ENCODE results near the gene CSDE1. TPM values are rescaled to one million over a fixed set of nuclear protein-coding genes. Genes with fewer than 3 reads are reported as not detected.

CSDE1 gene
- total RNA-seq, 2 donors from 2014 or later, result 627 to 703 TPM

- H3K9me3 ChIP-seq (ENCODE audit: control insufficient read depth, low read length, poor library complexity, severe bottlenecking), result no peaks in the 10 kb centered on the region
- DNase-seq, result no peak
- Mint-ChIP-seq H3K27ac (no peak overlapping the region), H3K4me3 (no peak overlapping the region), H3K36me3 (ENCODE audit: low read depth) (peaks cover 3% of the 10 kb centered on the region), H3K4me1 (peaks cover 4% of the 10 kb centered on the region), H3K27me3 (no peaks in the 10 kb centered on the region)
- ATAC-seq, result no peak
Observed at GRCh38 chr1:114710360-114710759, 47.4 kb downstream of the CSDE1 start.

DNA sequence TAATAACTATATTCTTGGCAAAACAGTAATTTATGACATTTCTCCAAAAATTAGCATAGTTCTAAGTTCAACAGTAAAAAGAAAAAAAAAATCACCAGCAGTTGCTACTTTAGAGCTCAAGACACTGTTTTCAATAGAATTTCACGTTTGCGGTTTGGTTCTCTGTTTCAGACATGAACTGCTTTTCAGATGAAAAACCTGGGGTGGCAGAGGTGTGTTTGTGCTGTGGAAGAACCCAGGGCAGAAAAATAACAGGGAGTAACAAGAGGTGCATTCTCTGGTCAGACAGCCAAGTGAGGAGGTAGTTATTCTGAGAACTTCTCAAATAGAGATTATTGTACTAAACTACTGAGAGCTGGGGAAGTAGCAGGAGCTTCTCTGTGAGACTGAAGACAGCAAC lies 50.2 kb downstream of the CSDE1 start:
- H3K27me3 Mint-ChIP-seq, result no peaks in the 10 kb centered on the region
- H3K4me1 Mint-ChIP-seq, result no peaks in the 10 kb centered on the region
- peak overlapping the region; percentile 9 for H3K4me3 Mint-ChIP-seq
- H3K36me3 Mint-ChIP-seq (ENCODE audit: low read depth), result peaks cover 3% of the 10 kb centered on the region
- ATAC-seq (no peak), DNase-seq (no peak)
- H3K27ac Mint-ChIP-seq, result peak overlapping the region; percentile 47
- H3K9me3 ChIP-seq (ENCODE audit: control insufficient read depth, low read length, poor library complexity, severe bottlenecking), result no peaks in the 10 kb centered on the region

DNA sequence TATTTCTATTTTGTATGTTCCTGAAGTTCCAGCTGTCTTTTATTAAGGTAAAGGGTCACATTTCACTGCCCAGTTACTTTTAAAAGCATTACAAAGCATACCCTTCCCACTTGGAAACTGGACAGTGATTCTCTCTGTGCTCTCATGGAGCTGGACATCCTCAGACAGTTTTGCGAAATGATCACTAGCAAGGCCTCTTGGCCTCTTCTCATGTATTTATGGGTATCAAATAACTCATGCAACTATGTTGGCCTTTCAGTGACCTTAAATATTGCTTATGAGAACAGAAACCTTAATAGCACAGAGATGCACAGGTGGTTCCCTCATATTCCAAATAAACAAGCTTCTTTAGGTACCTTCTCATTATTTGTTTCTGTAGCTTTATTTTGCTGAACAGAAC lies 54.5 kb downstream of the CSDE1 start:
- Mint-ChIP-seq H3K27me3 (no peaks in the 10 kb centered on the region), H3K36me3 (ENCODE audit: low read depth) (peaks cover 3% of the 10 kb centered on the region), H3K4me1 (no peaks in the 10 kb centered on the region), H3K4me3 (no peak overlapping the region), H3K27ac (no peak overlapping the region)
- H3K9me3 ChIP-seq (ENCODE audit: control insufficient read depth, low read length, poor library complexity, severe bottlenecking), result no peaks in the 10 kb centered on the region
- no peak for ATAC-seq
- DNase-seq, result no peak

DNA sequence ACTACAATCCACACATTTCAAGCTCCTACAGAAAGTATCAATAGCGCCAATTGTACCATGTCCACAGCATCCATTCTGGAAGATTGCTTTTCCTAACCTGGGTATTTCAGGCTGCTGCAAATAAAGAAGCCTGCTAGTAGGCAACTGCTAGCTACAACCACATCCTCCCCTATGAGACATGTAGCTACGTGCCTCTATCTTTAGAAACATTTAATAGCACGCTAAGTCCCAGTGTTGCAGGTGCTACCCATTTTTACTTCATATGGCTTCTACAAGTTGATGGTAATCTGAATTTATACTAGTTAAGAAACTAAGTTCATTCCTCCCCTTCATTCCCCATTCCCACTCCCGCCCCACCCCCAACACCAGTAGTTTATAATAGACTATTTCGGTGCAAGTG lies 55.0 kb downstream of the CSDE1 start:
- no peaks in the 10 kb centered on the region for H3K9me3 ChIP-seq (ENCODE audit: control insufficient read depth, low read length, poor library complexity, severe bottlenecking)
- H3K27me3 Mint-ChIP-seq, result no peaks in the 10 kb centered on the region
- H3K4me1 Mint-ChIP-seq, result no peaks in the 10 kb centered on the region
- H3K36me3 Mint-ChIP-seq (ENCODE audit: low read depth), result peaks cover 3% of the 10 kb centered on the region
- no peak overlapping the region for H3K4me3 Mint-ChIP-seq
- DNase-seq, result no peak
- ATAC-seq, result no peak
- no peak overlapping the region for H3K27ac Mint-ChIP-seq

DNA sequence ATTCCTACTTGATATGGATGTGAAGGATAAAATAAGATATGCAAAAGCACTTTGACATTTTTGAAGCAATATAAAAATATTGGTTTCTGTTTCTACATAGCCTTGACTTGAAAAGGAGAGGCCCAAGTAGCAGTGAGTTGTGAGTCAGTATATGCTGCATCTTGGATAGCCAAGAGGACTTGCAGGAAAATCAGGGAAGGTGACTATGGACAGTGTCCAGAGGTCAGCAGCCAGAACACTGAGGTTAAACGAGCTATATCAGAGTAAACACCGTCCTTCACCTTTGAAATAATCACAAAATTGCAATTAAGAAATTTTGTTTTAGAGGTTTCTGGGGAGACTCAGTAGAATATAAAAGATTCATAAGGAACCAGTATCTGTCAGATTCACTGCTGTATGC lies 55.9 kb downstream of the CSDE1 start:
- Mint-ChIP-seq H3K4me1 (no peaks in the 10 kb centered on the region), H3K4me3 (no peak overlapping the region), H3K36me3 (ENCODE audit: low read depth) (no peaks in the 10 kb centered on the region), H3K27ac (no peak overlapping the region), H3K27me3 (peaks cover 7% of the 10 kb centered on the region)
- DNase-seq (no peak), ATAC-seq (no peak)
- no peaks in the 10 kb centered on the region for H3K9me3 ChIP-seq (ENCODE audit: control insufficient read depth, low read length, poor library complexity, severe bottlenecking)

DNA sequence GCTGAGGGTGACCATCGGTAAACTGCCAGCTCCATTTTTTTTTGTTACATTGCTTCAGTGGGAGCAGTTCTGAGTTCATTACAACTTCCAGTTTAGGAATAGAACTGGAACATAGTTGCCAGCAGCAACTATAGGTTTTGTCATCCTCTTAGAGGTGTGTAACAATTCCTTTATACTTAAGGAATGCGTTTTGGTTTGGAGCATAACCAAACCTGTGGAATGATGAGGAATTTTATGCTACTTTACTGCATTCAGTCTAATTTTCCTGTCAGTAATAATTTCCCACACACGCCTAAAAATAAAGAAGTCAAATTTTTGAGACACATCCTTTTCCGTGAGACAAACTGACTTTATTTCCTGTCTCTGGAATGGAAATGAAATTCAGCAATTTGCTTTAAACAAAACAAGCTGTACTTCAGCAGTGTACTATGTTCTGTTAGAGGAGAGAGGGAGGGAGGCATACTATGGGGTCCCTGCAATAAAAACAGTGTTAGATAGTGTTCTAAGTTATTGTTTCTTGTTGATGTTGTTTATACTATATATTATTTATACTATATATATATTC lies 57.7 kb downstream of the CSDE1 start:
- ATAC-seq (no peak), DNase-seq (no peak)
- Mint-ChIP-seq H3K36me3 (ENCODE audit: low read depth) (no peaks in the 10 kb centered on the region), H3K4me3 (no peak overlapping the region), H3K4me1 (no peaks in the 10 kb centered on the region), H3K27me3 (peaks cover 9% of the 10 kb centered on the region), H3K27ac (no peak overlapping the region)
- H3K9me3 ChIP-seq (ENCODE audit: control insufficient read depth, low read length, poor library complexity, severe bottlenecking), result no peaks in the 10 kb centered on the region

- Mint-ChIP-seq H3K4me1 (no peaks in the 10 kb centered on the region), H3K4me3 (no peak overlapping the region), H3K36me3 (ENCODE audit: low read depth) (no peaks in the 10 kb centered on the region), H3K27ac (no peak overlapping the region), H3K27me3 (peaks cover 9% of the 10 kb centered on the region)
- no peak for ATAC-seq
- H3K9me3 ChIP-seq (ENCODE audit: control insufficient read depth, low read length, poor library complexity, severe bottlenecking), result no peaks in the 10 kb centered on the region
- no peak for DNase-seq
Observed at GRCh38 chr1:114696810-114697209, 61.0 kb downstream of the CSDE1 start.

GRCh38 chr1:114695430-114696058 lies 62.2 kb downstream of the CSDE1 start, which contains the start of gene AMPD1:
AMPD1 (minus strand) TSS chr1:114695546; CDS start chr1:114695471, 75 bp downstream.
- Mint-ChIP-seq H3K36me3 (ENCODE audit: low read depth) (no peaks in the 10 kb centered on the region), H3K27ac (no peak within 1 kb of the TSS), H3K4me1 (no peaks in the 10 kb centered on the region), H3K4me3 (no peak within 1 kb of the TSS), H3K27me3 (peaks cover 18% of the 10 kb centered on the region)
- DNase-seq, result no peak
- no peak for ATAC-seq
- H3K9me3 ChIP-seq (ENCODE audit: control insufficient read depth, low read length, poor library complexity, severe bottlenecking), result no peaks in the 10 kb centered on the region

- ATAC-seq, result no peak
- no peak for DNase-seq
- Mint-ChIP-seq H3K27me3 (peaks cover 23% of the 10 kb centered on the region), H3K4me1 (no peaks in the 10 kb centered on the region), H3K4me3 (no peak overlapping the region), H3K27ac (no peak overlapping the region), H3K36me3 (ENCODE audit: low read depth) (no peaks in the 10 kb centered on the region)
- no peaks in the 10 kb centered on the region for H3K9me3 ChIP-seq (ENCODE audit: control insufficient read depth, low read length, poor library complexity, severe bottlenecking)
Observed at GRCh38 chr1:114694540-114695310, 63.1 kb downstream of the CSDE1 start.

DNA sequence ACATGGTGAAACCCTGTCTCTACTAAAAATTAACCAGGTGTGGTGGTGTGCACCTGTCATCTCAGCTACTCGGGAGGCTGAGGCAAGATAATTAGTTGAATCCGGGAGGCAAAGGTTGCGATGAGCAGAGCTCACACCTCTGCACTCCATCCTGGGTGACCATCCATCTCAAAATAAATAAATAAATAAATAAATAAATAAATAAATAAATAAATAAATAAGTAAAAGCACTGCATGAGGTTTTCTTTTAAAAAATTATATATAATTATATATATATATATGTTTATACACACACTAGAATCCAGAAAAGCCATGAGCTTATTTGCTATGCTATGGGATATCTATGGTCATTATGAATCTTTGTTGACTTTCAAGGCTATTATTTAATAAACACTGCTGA lies 64.8 kb downstream of the CSDE1 start:
- H3K27ac Mint-ChIP-seq, result no peak overlapping the region
- peaks cover 40% of the 10 kb centered on the region for H3K27me3 Mint-ChIP-seq
- no peak overlapping the region for H3K4me3 Mint-ChIP-seq
- H3K36me3 Mint-ChIP-seq (ENCODE audit: low read depth), result no peaks in the 10 kb centered on the region
- ATAC-seq, result no peak
- no peak for DNase-seq
- no peaks in the 10 kb centered on the region for H3K9me3 ChIP-seq (ENCODE audit: control insufficient read depth, low read length, poor library complexity, severe bottlenecking)
- no peaks in the 10 kb centered on the region for H3K4me1 Mint-ChIP-seq

DNA sequence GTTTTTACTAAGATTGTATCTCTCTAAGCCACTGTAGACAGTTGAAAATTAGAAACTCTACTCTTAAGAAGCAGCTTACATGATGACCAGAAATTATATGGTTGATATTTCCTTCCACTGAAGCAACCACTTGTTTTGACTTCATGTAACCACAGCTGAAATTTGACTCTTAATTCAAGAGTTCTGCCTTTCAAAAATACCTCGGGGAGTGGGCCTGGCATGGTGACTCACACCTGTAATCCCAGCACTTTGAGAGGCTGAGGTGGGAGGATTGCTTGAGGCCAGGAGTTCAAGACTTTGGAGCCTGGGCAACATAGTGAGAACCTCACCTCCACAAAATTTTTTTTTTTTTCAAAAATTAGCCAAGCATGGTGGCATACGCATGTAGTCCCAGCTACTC lies 66.7 kb downstream of the CSDE1 start:
- H3K27ac Mint-ChIP-seq, result no peak overlapping the region
- H3K9me3 ChIP-seq (ENCODE audit: control insufficient read depth, low read length, poor library complexity, severe bottlenecking), result no peaks in the 10 kb centered on the region
- no peaks in the 10 kb centered on the region for H3K4me1 Mint-ChIP-seq
- DNase-seq, result no peak
- no peak overlapping the region for H3K4me3 Mint-ChIP-seq
- H3K36me3 Mint-ChIP-seq (ENCODE audit: low read depth), result no peaks in the 10 kb centered on the region
- ATAC-seq, result no peak
- peaks cover 50% of the 10 kb centered on the region for H3K27me3 Mint-ChIP-seq

DNA sequence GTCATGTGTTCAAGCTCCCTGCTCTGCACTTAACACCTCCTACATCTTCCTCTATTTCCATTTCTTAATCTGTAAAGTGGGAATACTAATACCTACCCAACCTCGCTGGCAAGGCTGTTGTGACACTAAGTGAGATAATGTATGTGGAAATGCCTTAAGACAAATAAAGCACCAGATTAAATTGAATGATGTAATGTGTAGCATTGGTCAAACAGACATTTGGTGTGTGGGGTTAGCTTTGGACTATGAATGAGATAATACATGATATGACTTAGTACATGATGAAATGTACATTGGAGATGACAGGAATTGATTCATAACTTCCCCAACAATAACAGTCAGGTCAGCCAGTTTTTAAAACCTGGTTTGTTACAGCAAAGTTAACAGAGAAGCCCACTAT lies 67.6 kb downstream of the CSDE1 start:
- H3K9me3 ChIP-seq (ENCODE audit: control insufficient read depth, low read length, poor library complexity, severe bottlenecking), result no peaks in the 10 kb centered on the region
- Mint-ChIP-seq H3K27me3 (peaks cover 60% of the 10 kb centered on the region), H3K4me3 (no peak overlapping the region), H3K4me1 (no peaks in the 10 kb centered on the region), H3K36me3 (ENCODE audit: low read depth) (no peaks in the 10 kb centered on the region), H3K27ac (no peak overlapping the region)
- DNase-seq (no peak), ATAC-seq (no peak)

DNA sequence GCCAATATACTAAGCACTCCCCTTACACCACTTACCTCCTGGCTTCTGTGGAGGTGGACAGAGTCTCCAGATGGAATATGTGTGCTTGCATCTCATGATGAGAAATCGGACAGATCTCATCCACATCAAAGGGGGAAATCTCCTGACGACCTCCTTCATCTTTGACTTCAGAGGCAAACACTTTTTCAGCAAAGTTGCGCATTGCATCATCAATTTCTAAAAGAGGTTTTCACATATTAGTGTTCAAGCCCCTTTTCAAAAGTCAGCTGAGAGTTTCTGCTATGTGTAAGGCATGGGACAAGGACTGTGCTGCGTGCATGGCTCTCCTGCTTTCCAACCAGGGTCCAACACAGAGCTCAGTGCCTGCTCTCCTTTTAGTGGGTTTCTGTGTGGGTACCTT lies 69.3 kb downstream of the CSDE1 start:
- ATAC-seq (no peak), DNase-seq (no peak)
- H3K27ac Mint-ChIP-seq, result no peak overlapping the region
- no peaks in the 10 kb centered on the region for H3K9me3 ChIP-seq (ENCODE audit: control insufficient read depth, low read length, poor library complexity, severe bottlenecking)
- H3K36me3 Mint-ChIP-seq (ENCODE audit: low read depth), result peaks cover 3% of the 10 kb centered on the region
- H3K4me3 Mint-ChIP-seq, result no peak overlapping the region
- H3K27me3 Mint-ChIP-seq, result peaks cover 74% of the 10 kb centered on the region
- no peaks in the 10 kb centered on the region for H3K4me1 Mint-ChIP-seq

DNA sequence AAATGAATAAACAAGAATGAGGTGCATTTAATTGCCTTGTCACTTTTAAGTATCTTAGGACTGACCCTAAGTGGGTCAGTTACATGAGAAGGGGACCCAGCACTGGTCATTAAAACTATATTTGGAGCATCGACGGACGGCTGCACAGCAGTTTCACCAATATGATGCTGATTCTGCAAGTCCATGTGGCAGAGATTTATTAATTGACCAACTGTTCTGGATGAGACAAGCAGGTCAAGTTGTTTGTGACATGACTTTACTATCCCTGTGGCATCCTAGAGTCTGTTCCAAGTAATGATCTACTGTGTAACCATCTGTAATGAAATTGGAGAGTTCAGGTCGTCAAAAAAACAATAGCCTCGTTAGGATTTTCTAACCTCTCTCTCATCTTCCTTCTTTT lies 71.9 kb downstream of the CSDE1 start:
- Mint-ChIP-seq H3K4me1 (no peaks in the 10 kb centered on the region), H3K4me3 (no peak overlapping the region), H3K27ac (no peak overlapping the region), H3K27me3 (peaks cover 79% of the 10 kb centered on the region), H3K36me3 (ENCODE audit: low read depth) (peaks cover 5% of the 10 kb centered on the region)
- DNase-seq (no peak), ATAC-seq (no peak)
- H3K9me3 ChIP-seq (ENCODE audit: control insufficient read depth, low read length, poor library complexity, severe bottlenecking), result no peaks in the 10 kb centered on the region
